HEK293 (cell line): ENCODE data around the gene ETV6.

Experiments
- CTCF ChIA-PET: fragments of 350-600 bp; formaldehyde crosslinking; extraction: SDS; loops from one replicate; lab custom pipeline; 2021; ENCODE audit warnings: antibody characterized with exemption; lab: Yijun Ruan, JAX
- POLR2A ChIA-PET: fragments of 300-600 bp; formaldehyde crosslinking; extraction: SDS; loops from one replicate; lab custom pipeline; 2020; ENCODE audit warnings: antibody characterized with exemption, inconsistent platforms; lab: Yijun Ruan, JAX
- H3K27ac ChIP-seq: fragments of 200-500 bp; sonication (Bioruptor generic); 2 replicates; pipeline ENCODE4 v1.5.1; 2014; ENCODE audit warnings: low read depth, low read length, control low read depth, inconsistent platforms; ENCODE audit errors: extremely low read depth
- H3K36me3 ChIP-seq, 2 experiments: fragments of 200-500 bp in 1 of 2; sonication (Bioruptor generic) in 1 of 2; 1 replicate in 1 of 2; 2 replicates in 1 of 2; pipeline ENCODE4 v1.5.1; 2014 to 2017; ENCODE audit warnings: inconsistent platforms in 2 of 2, low read length in 2 of 2; ENCODE audit not compliant: control insufficient read depth in 2 of 2, insufficient read depth in 1 of 2
- H3K4me1 ChIP-seq: fragments of 200-500 bp; sonication (Bioruptor generic); 2 replicates; pipeline ENCODE4 v1.5.1; 2014; ENCODE audit warnings: mild to moderate bottlenecking, low read length, inconsistent platforms; ENCODE audit not compliant: control insufficient read depth, insufficient read depth
- H3K4me3 ChIP-seq: 2 replicates; pipeline ENCODE4 v1.5.1; 2011; ENCODE audit warnings: low read depth, mild to moderate bottlenecking, control low read depth, low read length, moderate library complexity
- H3K9me3 ChIP-seq: fragments of 200-500 bp; sonication (Bioruptor generic); 2 replicates; pipeline ENCODE4 v1.5.1; 2014; ENCODE audit warnings: low read depth, low read length, inconsistent platforms; ENCODE audit not compliant: control insufficient read depth, insufficient read depth
- IKZF3 ChIP-seq: fragments of 450-650 bp; IDR thresholded peaks from 2 replicates; pipeline ENCODE4 v1.5.0; 2018; ENCODE audit warnings: missing biosample characterization, mild to moderate bottlenecking, missing genetic modification characterization, moderate library complexity
- MYNN ChIP-seq: fragments of 450-650 bp; formaldehyde crosslinking; IDR thresholded peaks from 2 replicates; pipeline ENCODE4 v1.5.1; 2016; ENCODE audit warnings: missing biosample characterization, missing genetic modification characterization, borderline replicate concordance
- OSR2 ChIP-seq: fragments of 450-650 bp; formaldehyde crosslinking; IDR thresholded peaks from 2 replicates; pipeline ENCODE4 v1.5.1; 2016; ENCODE audit warnings: missing biosample characterization, missing genetic modification characterization
- PATZ1 ChIP-seq: fragments of 450-650 bp; formaldehyde crosslinking; IDR thresholded peaks from 2 replicates; pipeline ENCODE4 v1.5.1; 2016; ENCODE audit warnings: missing biosample characterization, missing genetic modification characterization
- SCRT1 ChIP-seq: fragments of 450-650 bp; formaldehyde crosslinking; IDR thresholded peaks from 2 replicates; pipeline ENCODE4 v1.5.1; 2016; ENCODE audit warnings: missing biosample characterization, missing genetic modification characterization, borderline replicate concordance
- ZBTB21 ChIP-seq: fragments of 450-650 bp; formaldehyde crosslinking; IDR thresholded peaks from 2 replicates; pipeline ENCODE4 v1.5.1; 2017; ENCODE audit warnings: missing biosample characterization, missing genetic modification characterization
- ZBTB49 ChIP-seq: fragments of 450-650 bp; formaldehyde crosslinking; IDR thresholded peaks from 2 replicates; pipeline ENCODE4 v1.5.1; 2016; ENCODE audit warnings: missing biosample characterization, missing genetic modification characterization, low read depth
- ZFP69B ChIP-seq: fragments of 450-650 bp; formaldehyde crosslinking; IDR thresholded peaks from 2 replicates; pipeline ENCODE4 v1.5.1; 2016; ENCODE audit warnings: missing biosample characterization, missing genetic modification characterization
- ZNF18 ChIP-seq: fragments of 450-650 bp; formaldehyde crosslinking; IDR thresholded peaks from 2 replicates; pipeline ENCODE4 v1.5.1; 2016; ENCODE audit warnings: missing biosample characterization, missing genetic modification characterization
- ZNF626 ChIP-seq: fragments of 450-650 bp; sonication (Bioruptor Pico); formaldehyde crosslinking; IDR thresholded peaks from 2 replicates; pipeline ENCODE4 v1.5.1; 2018; ENCODE audit warnings: missing biosample characterization, missing genetic modification characterization, inconsistent platforms
- ZNF76 ChIP-seq: fragments of 450-650 bp; formaldehyde crosslinking; IDR thresholded peaks from 2 replicates; pipeline ENCODE4; 2016; ENCODE audit warnings: low read depth, missing biosample characterization, missing genetic modification characterization, borderline replicate concordance
- ZNF776 ChIP-seq: fragments of 450-650 bp; formaldehyde crosslinking; IDR thresholded peaks from 2 replicates; pipeline ENCODE4 v1.5.0; 2017; ENCODE audit warnings: missing biosample characterization, missing genetic modification characterization, borderline replicate concordance
- ZNF791 ChIP-seq: fragments of 450-650 bp; formaldehyde crosslinking; IDR thresholded peaks from 2 replicates; pipeline ENCODE4 v1.5.1; 2016; ENCODE audit warnings: missing biosample characterization, missing genetic modification characterization
- TF ChIP-seq, protein P1 (sequence below): fragments of 450-650 bp; formaldehyde crosslinking; IDR thresholded peaks from 2 replicates; pipeline ENCODE4 v1.5.1; 2016; ENCODE audit warnings: missing biosample characterization, missing genetic modification characterization
- TF ChIP-seq, protein P2 (sequence below): fragments of 450-650 bp; formaldehyde crosslinking; IDR thresholded peaks from 2 replicates; pipeline ENCODE4 v1.5.1; 2016; ENCODE audit warnings: missing biosample characterization, missing genetic modification characterization

The ETV6 gene

GRCh38 chr12:11747969-11748368, 98.5 kb downstream of the ETV6 start (continued):
- TF ChIP-seq MYNN (tag by site-specific recombination) (no peak), ZFP69B (tag by site-specific recombination) (no peak), PATZ1 (tag by site-specific recombination) (no peak), ZBTB49 (tag by site-specific recombination) (no peak), SCRT1 (no peak)

- H3K4me3 ChIP-seq = no peak overlapping the region
- no peaks in the 10 kb centered on the region for H3K4me1 ChIP-seq
- H3K27ac ChIP-seq = no peak overlapping the region
- no peaks in the 10 kb centered on the region for H3K9me3 ChIP-seq
- CTCF ChIA-PET = interaction anchor here (0.6 to 1.7 kb wide), 2 partner anchors 14 to 23 kb away, joined by 3 to 5 read pairs; no protein-coding TSS in a partner anchor
- POLR2A ChIA-PET = interaction anchor here (0.6 kb wide), 1 partner anchor 172 kb away, joined by 3 read pairs; no protein-coding TSS in a partner anchor
- H3K36me3 ChIP-seq = no peaks in the 10 kb centered on the region
- TF ChIP-seq ZNF626 (tag by site-specific recombination) = no peak
These were observed 99.4 kb downstream of the ETV6 start for GRCh38 chr12:11748903-11749302.

- no peak overlapping the region for H3K4me3 ChIP-seq
- POLR2A ChIA-PET = no interaction called here
- H3K36me3 ChIP-seq = no peaks in the 10 kb centered on the region
- H3K4me1 ChIP-seq = no peaks in the 10 kb centered on the region
- CTCF ChIA-PET = no interaction called here
- H3K27ac ChIP-seq = no peak overlapping the region
- H3K9me3 ChIP-seq = no peaks in the 10 kb centered on the region
- TF ChIP-seq ZNF18 (tag by site-specific recombination) (no peak), ZNF776 (tag by site-specific recombination) (no peak), ZNF76 (tag by site-specific recombination) (no peak), ZNF791 (no peak), IKZF3 (no peak), ZBTB21 (tag by site-specific recombination) (no peak), OSR2 (no peak)
- TF ChIP-seq, protein P1, sequence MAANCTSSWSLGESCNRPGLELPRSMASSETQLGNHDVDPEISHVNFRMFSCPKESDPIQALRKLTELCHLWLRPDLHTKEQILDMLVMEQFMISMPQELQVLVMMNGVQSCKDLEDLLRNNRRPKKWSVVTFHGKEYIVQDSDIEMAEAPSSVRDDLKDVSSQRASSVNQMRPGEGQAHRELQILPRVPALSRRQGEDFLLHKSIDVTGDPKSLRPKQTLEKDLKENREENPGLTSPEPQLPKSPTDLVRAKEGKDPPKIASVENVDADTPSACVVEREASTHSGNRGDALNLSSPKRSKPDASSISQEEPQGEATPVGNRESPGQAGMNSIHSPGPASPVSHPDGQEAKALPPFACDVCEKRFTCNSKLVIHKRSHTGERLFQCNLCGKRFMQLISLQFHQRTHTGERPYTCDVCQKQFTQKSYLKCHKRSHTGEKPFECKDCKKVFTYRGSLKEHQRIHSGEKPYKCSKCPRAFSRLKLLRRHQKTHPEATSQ (tag by site-specific recombination) = no peak
- TF ChIP-seq, protein P2, sequence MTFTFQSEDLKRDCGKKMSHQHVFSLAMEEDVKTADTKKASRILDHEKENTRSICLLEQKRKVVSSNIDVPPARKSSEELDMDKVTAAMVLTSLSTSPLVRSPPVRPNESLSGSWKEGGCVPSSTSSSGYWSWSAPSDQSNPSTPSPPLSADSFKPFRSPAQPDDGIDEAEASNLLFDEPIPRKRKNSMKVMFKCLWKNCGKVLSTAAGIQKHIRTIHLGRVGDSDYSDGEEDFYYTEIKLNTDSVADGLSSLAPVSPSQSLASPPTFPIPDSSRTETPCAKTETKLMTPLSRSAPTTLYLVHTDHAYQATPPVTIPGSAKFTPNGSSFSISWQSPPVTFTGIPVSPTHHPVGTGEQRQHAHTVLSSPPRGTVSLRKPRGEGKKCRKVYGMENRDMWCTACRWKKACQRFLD (tag by site-specific recombination) = no peak
These were observed 100.6 kb downstream of the ETV6 start for GRCh38 chr12:11749943-11750690.
